ENCODE data around the gene NPAS1.

NPAS1 gene

GRCh38 chr19:47093841-47094240 lies 74.2 kb downstream of the NPAS1 start:
- H3K27ac Mint-ChIP-seq, result peak overlapping the region; percentile 95
- H3K4me3 Mint-ChIP-seq, result peak overlapping the region; percentile 19
- no peaks in the 10 kb centered on the region for H3K9me3 Mint-ChIP-seq
- H3K27me3 Mint-ChIP-seq, result no peaks in the 10 kb centered on the region
- peaks cover 52% of the 10 kb centered on the region for H3K4me1 Mint-ChIP-seq
- H3K36me3 Mint-ChIP-seq, result peaks cover 36% of the 10 kb centered on the region
- peak; percentile 97 for ATAC-seq

GRCh38 chr19:47094557-47095475 lies 75.2 kb downstream of the NPAS1 start:
- Mint-ChIP-seq H3K27ac (peak overlapping the region; percentile 95), H3K27me3 (no peaks in the 10 kb centered on the region), H3K36me3 (peaks cover 30% of the 10 kb centered on the region), H3K4me1 (peaks cover 55% of the 10 kb centered on the region), H3K9me3 (no peaks in the 10 kb centered on the region), H3K4me3 (peak overlapping the region; percentile 65)
- peak; percentile 51 for ATAC-seq

Data from stimulated activated memory B cell treated with anti-CD40 and anti-IgM and Interleukin-4, amounts not matched to agents 10 μg/mL and 1 μg/mL and 100 μg/mL, for 72 hours (primary cell).